GM12801 (cell line): ENCODE results near the gene ARSI.

ENCODE experiments used
- CTCF ChIP-seq: IDR thresholded peaks from one replicate; pipeline ENCODE4 v1.5.1; 2011; ENCODE audit warnings: control low read depth; ENCODE audit not compliant: insufficient read length; ENCODE audit errors: extremely low read depth

ARSI gene

GRCh38 chr5:150343994-150344631 is 41.4 kb upstream of the ARSI start:
- TF ChIP-seq CTCF = no peak

DNA sequence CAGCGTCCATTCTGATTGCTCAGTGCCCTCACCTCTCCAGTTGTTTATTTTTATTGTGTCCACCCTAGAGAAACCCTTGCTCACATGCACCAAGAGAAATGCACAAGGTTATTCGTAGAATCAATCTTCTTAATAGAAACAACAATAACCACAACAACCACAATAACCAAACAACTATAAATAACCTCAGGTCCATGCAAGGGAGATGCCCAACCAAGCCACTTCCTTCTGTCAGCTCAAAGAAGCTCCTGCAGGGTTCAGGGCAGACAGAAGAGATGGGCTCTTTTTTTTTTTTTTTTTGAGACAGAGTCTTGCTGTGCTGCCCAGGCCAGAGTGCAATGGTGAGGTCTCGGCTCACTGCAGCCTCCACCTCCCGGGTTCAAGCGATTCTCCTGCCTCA is 39.9 kb upstream of the ARSI start:
- TF ChIP-seq CTCF = no peak

DNA sequence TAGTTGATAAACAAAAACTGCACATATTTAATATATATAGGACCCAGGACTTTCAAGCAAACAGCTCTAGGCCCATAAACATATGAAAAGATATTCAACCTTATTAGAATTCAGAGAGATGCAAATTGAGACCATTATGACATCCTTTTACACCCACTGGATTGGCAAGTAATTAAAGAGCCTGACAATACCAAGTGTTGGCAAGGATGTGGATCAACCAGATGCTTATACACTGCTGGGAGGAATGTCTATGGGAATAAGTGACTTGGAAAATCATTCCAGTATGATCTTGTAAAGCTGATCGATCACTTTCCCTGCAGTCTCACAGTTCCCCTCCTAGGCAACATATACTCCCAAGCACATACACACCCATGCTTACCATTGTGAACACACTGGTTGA is 39.3 kb upstream of the ARSI start:
- no peak for TF ChIP-seq CTCF

GRCh38 chr5:150341331-150341730 is 38.6 kb upstream of the ARSI start:
- TF ChIP-seq CTCF = no peak

- no peak for TF ChIP-seq CTCF
Measured at GRCh38 chr5:150340614-150341255, 38.0 kb upstream of the ARSI start.

- TF ChIP-seq CTCF = no peak
Measured at GRCh38 chr5:150339841-150340240, 37.1 kb upstream of the ARSI start.

GRCh38 chr5:150339165-150339564 is 36.5 kb upstream of the ARSI start:
- no peak for TF ChIP-seq CTCF
